AG04450 (cell line): ENCODE data around the gene TRAK1. TPM values are rescaled to one million over a fixed set of nuclear protein-coding genes. Genes with fewer than 3 reads are reported as not detected.
"Not testable (repeated sequence)": the region's sequence is repeated elsewhere in the genome, so short reads cannot be mapped to it uniquely, and the experiment has no call there.

Experiments
- CTCF ChIA-PET: fragments of 300-600, 350-600 bp; formaldehyde crosslinking; extraction: SDS; loops from one replicate; lab custom pipeline; 2022; ENCODE audit warnings: antibody characterized with exemption, inconsistent platforms; lab: Charles Lee
- POLR2A ChIA-PET: fragments of 350-600 bp; formaldehyde crosslinking; extraction: SDS; loops from one replicate; lab custom pipeline; 2021; ENCODE audit warnings: antibody characterized with exemption, inconsistent platforms; lab: Yijun Ruan, JAX
- DNase-seq: peaks from one replicate; pipeline ENCODE4 v3.0.0-alpha.2; 2011; ENCODE audit warnings: low read depth, low spot score
- H3K27ac ChIP-seq: one replicate; pipeline ENCODE4 v1.5.1; 2012; ENCODE audit warnings: low read depth, low read length, control low read depth
- H3K27me3 ChIP-seq: one replicate; pipeline ENCODE4 v1.6.0; 2012; ENCODE audit warnings: low read length; ENCODE audit not compliant: control insufficient read depth, insufficient read depth
- H3K4me3 ChIP-seq: 2 replicates; pipeline ENCODE4 v1.5.1; 2011; ENCODE audit warnings: mild to moderate bottlenecking, low read depth, low read length, control low read depth
- H3K9me3 ChIP-seq: 2 replicates; pipeline ENCODE4 v1.5.1; 2012; ENCODE audit warnings: low read length; ENCODE audit not compliant: control insufficient read depth, insufficient read depth
- CTCF ChIP-seq: IDR thresholded peaks from 2 replicates; pipeline ENCODE4 v1.5.1; 2011; ENCODE audit warnings: low read depth, low read length, control low read depth, inconsistent platforms
- polyA minus RNA-seq: library from RNA; depleted of rRNA, polyadenylated mRNA; stranded (reverse); fragments of >200 nt; gene quantifications from 2 replicates; pipeline ENCODE4 v1.2.3, GENCODE V29; 2011; rRNA and poly(A)+ RNA removed
- polyA plus RNA-seq: library from polyadenylated mRNA; depleted of rRNA; stranded (reverse); fragments of >200 nt; gene quantifications from 2 replicates; pipeline ENCODE4 v1.2.3, GENCODE V29; 2011; rRNA removed

The TRAK1 gene
- polyA plus RNA-seq, result 22.3 and 25.1 TPM in 2 replicates
- 37.2 and 37.8 TPM in 2 replicates for polyA minus RNA-seq

- Histone ChIP-seq H3K27me3 (no peaks in the 10 kb centered on the region), H3K27ac (no peak within 1 kb of the TSS), H3K4me3 (no peak within 1 kb of the TSS), H3K9me3 (peaks cover 12% of the 10 kb centered on the region)
- no peak for DNase-seq
- ChIA-PET CTCF (interaction anchor here (0.6 to 1.6 kb wide), 3 partner anchors 9 to 135 kb away, joined by 3 to 9 read pairs (median 3); no protein-coding TSS in a partner anchor), POLR2A (interaction anchor here (0.6 kb wide), 1 partner anchor 129 kb away, joined by 9 read pairs; the partner anchor contains the start of gene ULK4)
- no peak for TF ChIP-seq CTCF
Measured at GRCh38 chr3:42090973-42091731, at the start of gene TRAK1. TSS of gene TRAK1 (plus strand) at chr3:42091357. CDS start at chr3:42091470, 113 bp downstream.

DNA sequence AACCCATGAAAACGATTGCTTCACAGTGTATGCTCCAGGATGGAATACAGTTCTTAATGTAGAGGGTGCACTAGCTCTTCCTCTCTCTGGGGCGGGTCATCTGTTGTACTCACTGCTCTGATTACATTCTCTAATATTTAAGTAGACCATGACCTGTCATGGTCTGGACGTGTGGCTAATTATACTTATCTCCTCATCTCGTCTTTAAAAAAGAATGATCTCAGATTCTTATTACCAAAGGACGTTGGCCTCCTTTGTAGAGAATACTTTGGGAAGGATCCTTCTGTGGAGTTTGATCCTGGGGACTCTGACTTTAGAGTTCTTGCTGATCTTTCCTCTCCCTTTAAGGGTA lies 48.4 kb upstream of the TRAK1 start:
- ChIA-PET CTCF (interaction anchor here (1.0 to 1.1 kb wide), 2 partner anchors 30 to 57 kb away, joined by 3 to 4 read pairs; no protein-coding TSS in a partner anchor), POLR2A (interaction anchor here (1.6 kb wide), 1 partner anchor 17 kb away, joined by 4 read pairs; no protein-coding TSS in a partner anchor)
- Histone ChIP-seq H3K4me3 (no peak overlapping the region), H3K27ac (no peak overlapping the region), H3K9me3 (no peaks in the 10 kb centered on the region), H3K27me3 (no peaks in the 10 kb centered on the region)
- no peak for TF ChIP-seq CTCF
- no peak for DNase-seq

DNA sequence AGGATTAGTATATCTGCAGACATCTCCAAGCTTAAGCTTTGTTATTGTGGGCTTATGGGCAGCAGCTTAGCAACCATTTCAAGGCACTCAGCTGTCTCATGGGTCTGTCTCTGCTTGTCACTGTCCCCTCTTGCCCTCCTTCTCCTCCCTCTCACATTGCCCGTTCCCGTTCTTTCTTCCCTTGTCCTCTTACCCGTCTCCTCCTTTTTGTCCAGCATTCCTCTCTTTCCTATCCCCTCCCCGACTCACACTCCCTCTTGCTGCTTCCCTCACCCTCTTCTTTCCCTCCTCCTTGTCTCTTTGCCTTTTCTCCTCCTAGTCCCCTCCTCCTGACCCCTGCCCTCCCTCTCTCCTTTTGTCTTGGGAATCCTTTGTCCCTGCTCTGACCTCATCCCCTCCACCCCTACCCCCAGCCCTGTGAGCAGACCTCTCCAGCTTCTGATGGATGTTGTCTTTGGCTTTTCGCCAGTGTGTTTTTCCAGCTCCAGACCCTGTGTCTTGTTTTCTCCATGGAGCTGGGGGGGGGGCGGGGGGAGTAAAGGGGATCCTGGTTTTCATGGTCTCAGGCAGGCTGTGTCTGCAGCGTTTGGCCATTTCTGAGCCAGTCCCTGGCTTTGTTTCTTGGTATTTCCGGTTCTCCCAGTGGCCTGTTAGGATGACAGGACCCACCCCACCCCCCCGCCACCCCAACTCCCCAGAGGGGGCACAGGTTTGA lies 47.9 kb upstream of the TRAK1 start:
- CTCF ChIA-PET, result interaction anchor here (1.0 to 1.1 kb wide), 2 partner anchors 31 to 57 kb away, joined by 3 to 4 read pairs; no protein-coding TSS in a partner anchor
- TF ChIP-seq CTCF, result no peak
- Histone ChIP-seq H3K4me3 (no peak overlapping the region), H3K9me3 (no peaks in the 10 kb centered on the region), H3K27ac (no peak overlapping the region), H3K27me3 (no peaks in the 10 kb centered on the region)
- DNase-seq, result no peak
- POLR2A ChIA-PET, result interaction anchor here (0.6 to 1.6 kb wide), 2 partner anchors 10 to 18 kb away, joined by 4 read pairs; no protein-coding TSS in a partner anchor

DNA sequence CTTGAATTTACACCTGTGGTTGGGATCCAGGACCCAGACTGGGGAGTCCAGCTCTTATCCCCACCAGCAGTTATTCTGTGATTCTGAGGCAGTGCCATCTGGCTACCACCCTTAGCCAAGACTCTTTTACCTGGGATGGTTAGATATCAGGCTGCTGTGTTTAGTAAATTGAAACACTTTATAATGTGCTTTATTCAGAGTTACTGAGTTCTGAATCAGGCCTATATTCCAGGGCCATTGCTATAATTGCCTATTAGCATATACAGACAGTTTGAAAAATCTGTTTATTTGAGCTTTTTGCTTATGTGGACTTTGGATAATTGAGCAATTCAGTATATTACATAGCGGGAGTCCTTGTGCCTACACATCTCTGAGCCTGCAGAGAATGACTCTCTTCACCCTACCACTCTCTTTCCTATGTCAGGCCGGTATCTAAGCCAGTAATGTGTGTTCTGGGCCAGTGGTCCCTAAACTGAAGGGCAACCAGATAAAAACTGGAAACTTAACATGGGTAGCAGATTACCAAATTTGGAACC lies 45.4 kb upstream of the TRAK1 start:
- ChIA-PET POLR2A (no interaction called here), CTCF (interaction anchor here (0.5 kb wide), 1 partner anchor 40 kb away, joined by 5 read pairs; no protein-coding TSS in a partner anchor)
- Histone ChIP-seq H3K4me3 (no peak overlapping the region), H3K27me3 (no peaks in the 10 kb centered on the region), H3K27ac (no peak overlapping the region), H3K9me3 (no peaks in the 10 kb centered on the region)
- DNase-seq, result no peak
- TF ChIP-seq CTCF, result no peak

GRCh38 chr3:42048526-42048925 lies 42.6 kb upstream of the TRAK1 start:
- H3K4me3 ChIP-seq, H3K27ac ChIP-seq, POLR2A ChIA-PET, H3K9me3 ChIP-seq, H3K27me3 ChIP-seq, DNase-seq: not testable (repeated sequence)
- CTCF ChIA-PET, result interaction anchor here (0.5 to 0.6 kb wide), 2 partner anchors 17 to 23 kb away, joined by 3 to 4 read pairs; no protein-coding TSS in a partner anchor
